Fibroblast of skin of abdomen (primary cell): ENCODE results near the gene FAM151B. TPM values are rescaled to one million over a fixed set of nuclear protein-coding genes. Genes with fewer than 3 reads are reported as not detected.
"Not testable (repeated sequence)": the region's sequence is repeated elsewhere in the genome, so short reads cannot be mapped to it uniquely, and the experiment has no call there.

Source experiments
- DNase-seq: peaks from one replicate; pipeline ENCODE4 v3.0.0-alpha.2; 2013
- polyA plus RNA-seq, 2 experiments: library from polyadenylated mRNA; unstranded; fragments of 120-200 nt; gene quantifications; one replicate each; pipeline ENCODE4 v1.2.1, GENCODE V29; 2013; ENCODE audit not compliant: insufficient read length in 2 of 2

The FAM151B gene, protein sequence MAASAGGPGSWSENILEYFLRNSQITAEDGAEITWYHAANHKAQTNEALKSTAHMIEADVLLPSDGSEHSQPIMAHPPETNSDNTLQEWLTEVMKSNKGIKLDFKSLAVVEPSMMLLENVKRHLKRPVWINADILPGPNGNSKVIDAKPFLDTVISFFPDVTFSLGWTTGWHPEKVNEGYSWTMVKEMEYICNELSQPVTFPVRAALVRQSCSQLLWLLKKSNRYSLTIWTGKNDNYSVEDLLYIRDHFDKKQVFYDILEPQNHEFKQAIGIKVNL
- polyA plus RNA-seq (2013, experiment 1 of 2; ENCODE audit: insufficient read length), result 1.9 TPM
- polyA plus RNA-seq (2013, experiment 2 of 2; ENCODE audit: insufficient read length), result 1.8 TPM

DNA sequence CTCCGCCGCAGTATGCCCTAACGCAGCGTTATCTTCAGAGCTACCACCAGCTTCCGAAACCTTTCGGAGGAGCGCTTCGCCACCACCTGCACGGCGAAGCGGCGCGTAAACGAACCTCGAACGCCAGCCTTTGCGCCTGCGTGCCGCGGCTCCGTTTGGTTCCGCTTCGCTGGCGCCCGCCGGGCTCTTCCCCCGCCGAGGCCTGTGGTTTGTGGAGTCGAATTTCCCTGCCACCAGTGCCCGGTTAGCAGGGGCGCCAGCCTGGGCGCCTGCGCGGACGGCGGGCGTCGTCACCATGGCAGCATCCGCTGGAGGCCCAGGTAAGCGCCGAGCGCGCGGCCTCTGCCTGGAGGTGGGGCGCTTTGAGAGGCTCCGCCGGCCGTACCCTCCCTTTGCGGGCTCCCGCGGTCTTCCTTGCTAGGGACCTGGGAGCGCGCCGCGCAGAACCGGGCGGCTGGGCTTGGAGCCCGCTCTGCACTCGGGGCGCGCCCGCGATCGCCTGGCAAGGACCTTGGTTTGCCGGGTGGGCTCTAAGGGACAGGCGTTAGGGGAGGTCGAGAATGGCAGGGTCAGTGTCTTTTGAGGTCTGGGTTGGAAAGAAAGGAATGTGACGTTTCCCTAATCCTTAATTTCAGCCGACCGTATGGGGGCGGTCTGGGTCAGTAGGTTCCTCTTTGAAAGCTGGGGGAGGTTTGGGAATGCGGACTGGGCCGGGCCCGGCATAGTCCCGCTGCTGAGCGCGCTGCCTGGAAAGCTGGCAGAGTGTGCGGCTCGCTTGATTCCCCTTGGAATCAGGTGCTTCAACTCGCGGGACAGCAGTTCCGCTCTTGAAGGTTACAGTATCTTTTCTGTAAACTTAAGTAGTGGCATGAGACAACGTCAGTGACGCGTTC, at the start of gene FAM151B:
FAM151B (plus strand) TSS at position 272 of the 893 bp plus-strand sequence; CDS start at position 296, 24 bp downstream.
- peak; percentile 84 for DNase-seq

- no peak for DNase-seq
These were observed 49.2 kb upstream of the FAM151B start for GRCh38 chr5:80438739-80439138.

GRCh38 chr5:80439213-80439612, 48.7 kb upstream of the FAM151B start:
- no peak for DNase-seq

- DNase-seq, result no peak
These were observed 45.2 kb upstream of the FAM151B start for GRCh38 chr5:80442742-80443141.

DNA sequence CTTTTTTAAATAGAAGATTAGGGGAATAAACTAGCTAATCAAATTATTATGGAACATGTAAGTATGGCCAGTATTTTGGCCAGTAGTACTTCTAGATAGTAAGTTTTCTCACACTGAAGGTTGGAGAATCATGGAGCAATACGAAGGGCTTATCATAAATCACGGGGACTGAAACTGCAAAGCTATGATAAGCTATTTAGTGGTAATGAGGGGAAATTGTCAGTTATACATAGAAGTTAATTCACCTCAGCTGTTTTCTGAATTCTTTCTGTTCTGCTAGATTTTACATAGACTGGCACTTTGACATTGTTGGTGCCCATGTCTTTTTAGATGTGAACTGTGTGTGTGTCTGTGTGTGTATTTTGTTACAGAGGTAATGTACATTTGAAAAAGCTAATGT, 34.5 kb upstream of the FAM151B start:
- DNase-seq, result no peak

DNA sequence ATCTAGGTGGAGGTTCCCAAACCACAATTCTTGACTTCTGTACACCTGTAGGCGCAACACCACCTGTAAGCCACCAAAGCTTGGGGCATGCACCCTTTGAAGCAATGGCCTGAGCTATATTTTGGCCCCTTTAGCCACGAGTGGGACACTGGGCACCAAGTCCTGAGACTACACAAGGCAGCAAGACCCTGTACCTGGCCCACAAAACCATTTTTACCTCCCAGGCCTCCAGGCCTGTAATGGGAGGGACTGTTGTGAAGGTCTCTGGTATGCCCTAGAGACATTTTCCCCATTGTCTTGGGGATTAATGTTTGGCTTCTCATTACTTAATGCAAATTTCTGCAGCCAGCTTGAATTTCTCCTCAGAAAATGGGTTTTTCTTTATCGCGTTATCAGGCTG, 24.6 kb upstream of the FAM151B start:
- no peak for DNase-seq

- DNase-seq, result peak; percentile 39
These were observed 21.0 kb upstream of the FAM151B start for GRCh38 chr5:80466669-80467485.

DNA sequence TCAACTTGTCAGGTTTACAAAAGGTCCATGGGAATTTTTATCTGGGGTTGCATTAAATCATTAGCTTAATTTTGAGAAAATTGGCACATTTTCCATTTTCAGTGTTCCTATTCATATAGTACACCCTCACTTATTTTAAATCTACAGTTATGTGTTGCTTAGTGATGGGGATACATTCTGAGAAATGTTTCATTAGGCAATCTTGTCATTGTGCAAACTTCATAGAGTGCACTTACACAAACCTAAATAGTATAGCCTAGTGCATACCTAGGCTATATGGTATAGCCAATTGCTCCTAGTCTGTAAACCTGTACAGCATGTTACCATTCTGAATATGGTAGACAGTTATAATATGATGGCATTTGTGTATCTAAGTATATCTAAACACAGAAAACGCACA, 19.8 kb upstream of the FAM151B start:
- DNase-seq, result no peak

DNA sequence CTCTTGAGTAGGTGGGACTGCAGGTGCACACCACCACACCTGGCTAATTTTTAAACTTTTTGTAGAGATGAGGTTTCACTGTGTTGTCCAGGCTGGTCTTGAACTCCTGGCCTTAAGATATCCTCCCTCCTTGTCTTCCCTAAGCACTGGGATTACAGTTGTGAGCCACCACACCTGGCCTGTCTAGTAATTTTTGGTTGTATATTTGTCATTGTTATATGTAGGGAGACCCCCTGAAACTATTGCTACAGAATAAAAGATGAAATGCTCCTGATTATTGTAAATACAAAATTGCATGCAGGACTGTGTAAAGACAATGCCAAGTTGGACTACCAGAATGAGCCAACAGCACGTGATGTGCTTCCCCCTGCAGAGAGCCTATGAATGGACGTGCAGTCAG, 17.3 kb upstream of the FAM151B start:
- not testable (repeated sequence) for DNase-seq

- DNase-seq, result no peak
These were observed 13.0 kb upstream of the FAM151B start for GRCh38 chr5:80474929-80475328.

DNA sequence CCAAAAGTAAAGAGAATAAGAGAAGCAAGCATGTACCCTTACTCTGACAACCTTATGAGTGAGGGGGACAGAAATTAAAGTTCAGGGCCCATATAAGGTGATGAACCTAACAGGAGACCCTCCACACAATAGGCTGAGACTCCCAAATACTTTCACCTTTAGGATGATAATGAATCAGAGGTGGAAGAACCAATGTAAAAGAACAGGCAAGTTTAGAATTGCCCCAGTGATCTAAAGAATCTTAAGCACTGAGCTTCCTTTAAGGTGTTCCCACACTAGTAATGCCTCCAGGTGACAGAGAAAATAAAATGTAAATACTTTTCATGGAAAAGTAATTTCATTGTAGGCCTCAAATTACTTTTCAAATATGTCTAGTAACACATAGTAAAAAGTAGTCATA, 8.2 kb upstream of the FAM151B start:
- DNase-seq, result no peak

DNA sequence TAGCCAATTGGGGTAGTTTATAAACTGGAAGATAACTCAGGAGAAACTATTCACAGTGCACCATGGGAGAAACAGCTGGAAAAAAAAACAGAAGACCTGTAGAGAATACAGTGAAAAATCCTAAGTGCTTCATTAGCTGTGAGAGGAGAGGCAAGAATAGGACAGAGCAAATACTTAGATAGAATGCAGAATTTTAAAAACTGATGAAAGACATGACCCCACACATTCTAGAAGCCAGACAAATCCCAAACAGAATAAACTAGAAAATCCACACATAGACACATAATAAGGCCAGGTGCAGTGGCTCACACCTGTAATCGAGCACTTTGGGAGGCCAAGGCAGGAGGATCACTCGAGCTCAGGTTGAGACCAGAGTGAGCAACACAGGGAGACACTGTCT, 7.5 kb upstream of the FAM151B start:
- DNase-seq, result no peak

GRCh38 chr5:80481019-80481893, 6.6 kb upstream of the FAM151B start:
- peak; percentile 57 for DNase-seq

GRCh38 chr5:80482578-80482977, 5.3 kb upstream of the FAM151B start:
- DNase-seq, result no peak

- DNase-seq, result no peak
These were observed 4.2 kb upstream of the FAM151B start for GRCh38 chr5:80483636-80484232.

GRCh38 chr5:80487444-80487828, 464 bp upstream of the FAM151B start:
- no peak for DNase-seq

GRCh38 chr5:80491296-80491695, 3.4 kb downstream of the FAM151B start:
- DNase-seq, result no peak

GRCh38 chr5:80492741-80493140, 4.8 kb downstream of the FAM151B start:
- DNase-seq, result no peak

DNA sequence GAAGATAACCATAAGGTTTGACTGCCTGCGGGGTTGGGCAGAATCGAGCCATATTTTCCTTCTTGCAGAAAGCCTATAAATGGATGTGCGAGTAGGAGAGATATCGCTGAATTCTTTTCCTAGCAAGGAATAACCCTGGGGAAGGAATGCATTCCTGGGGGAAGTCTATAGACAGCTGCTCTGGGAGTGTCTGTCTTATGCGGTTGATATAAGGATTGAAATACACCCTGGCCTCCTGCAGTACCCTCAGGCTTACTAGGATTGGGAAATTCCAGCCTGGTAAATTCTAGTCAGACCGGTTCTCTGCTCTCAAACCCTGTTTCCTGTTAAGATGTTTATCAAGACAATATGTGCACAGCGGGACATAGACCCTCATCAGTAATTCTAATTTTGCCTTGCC, 5.5 kb downstream of the FAM151B start:
- DNase-seq, result peak; percentile 42

DNA sequence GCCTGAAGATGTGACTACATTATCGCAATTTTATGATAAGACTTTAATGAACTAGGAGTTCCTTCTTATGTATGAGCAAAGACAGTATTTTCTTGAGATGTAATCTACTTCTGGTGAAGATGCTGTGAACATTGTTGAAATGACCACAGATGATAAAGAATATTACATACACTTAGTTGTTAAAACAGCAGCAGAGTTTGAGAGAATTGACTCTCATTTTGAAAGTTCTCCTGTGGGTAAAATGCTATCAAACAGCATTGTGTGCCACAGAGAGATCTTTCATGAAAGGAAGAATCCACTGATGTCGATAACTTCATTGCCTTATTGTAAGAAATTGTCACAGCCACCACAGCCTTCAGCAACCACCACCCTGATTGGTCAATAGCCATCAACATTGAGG, 8.0 kb downstream of the FAM151B start:
- DNase-seq, result no peak

- DNase-seq, result no peak
These were observed 14.9 kb downstream of the FAM151B start for GRCh38 chr5:80502800-80503199.
